GM12892 (cell line): ENCODE data around the gene AACS.
"Not testable (repeated sequence)": the region's sequence is repeated elsewhere in the genome, so short reads cannot be mapped to it uniquely, and the experiment has no call there.

Experiments
- DNase-seq: peaks from one replicate; pipeline ENCODE4 v3.0.0; 2011; ENCODE audit not compliant: insufficient read length
- FAIRE-seq: peaks from 2 replicates; lab custom pipeline; 2011; peaks lifted over from hg19 to GRCh38; lab: Jason Lieb, UNC
- POLR2A ChIP-seq: IDR thresholded peaks from 2 replicates; pipeline ENCODE4 v1.6.1; 2011; ENCODE audit warnings: low read depth, low read length, control low read depth
- POLR2AphosphoS5 ChIP-seq: IDR thresholded peaks from 2 replicates; pipeline ENCODE4 v1.6.1; 2011; ENCODE audit warnings: low read depth, low read length, control low read depth
- TAF1 ChIP-seq: IDR thresholded peaks from 2 replicates; pipeline ENCODE4 v1.6.1; 2011; ENCODE audit warnings: low read depth, mild to moderate bottlenecking, control low read depth, low read length, borderline replicate concordance

AACS gene

DNA sequence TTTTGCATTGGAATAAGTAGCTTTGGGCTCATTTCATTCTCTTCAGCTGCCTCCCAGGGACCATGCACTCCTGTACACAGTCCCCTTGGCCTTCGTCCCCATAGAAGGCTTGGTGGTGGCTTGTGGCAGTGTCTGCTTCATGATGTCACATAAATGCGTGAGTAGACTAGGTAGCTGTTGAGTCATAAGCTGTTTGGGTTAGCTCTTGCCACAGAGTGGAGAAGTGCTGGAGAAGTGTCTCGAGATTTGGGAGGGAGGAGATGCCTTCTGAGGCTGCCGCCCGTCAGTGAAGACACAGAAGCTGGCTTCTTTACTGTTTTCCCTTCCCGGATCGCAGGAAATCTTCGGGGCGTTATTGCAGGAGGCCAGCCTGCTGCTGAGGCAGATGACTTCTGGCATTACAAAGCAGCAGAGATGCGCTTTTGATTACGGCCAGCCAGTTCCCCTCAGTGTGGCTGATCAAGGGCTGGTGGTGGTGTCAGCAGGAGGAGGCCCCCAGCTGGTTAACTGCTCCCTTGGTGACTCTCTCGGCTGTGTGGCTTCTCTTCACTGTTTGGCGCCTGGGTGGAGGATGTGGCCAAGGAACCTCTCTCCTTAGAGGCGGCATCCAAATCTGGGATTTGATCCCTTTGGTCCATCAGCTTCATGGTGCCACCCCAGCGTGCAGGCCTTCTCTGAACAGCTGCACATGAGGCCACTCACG lies 67.6 kb downstream of the AACS start:
- no peak for TF ChIP-seq TAF1
- no peak for TF ChIP-seq POLR2A
- no peak for TF ChIP-seq POLR2AphosphoS5
- no peak for FAIRE-seq
- no peak for DNase-seq

DNA sequence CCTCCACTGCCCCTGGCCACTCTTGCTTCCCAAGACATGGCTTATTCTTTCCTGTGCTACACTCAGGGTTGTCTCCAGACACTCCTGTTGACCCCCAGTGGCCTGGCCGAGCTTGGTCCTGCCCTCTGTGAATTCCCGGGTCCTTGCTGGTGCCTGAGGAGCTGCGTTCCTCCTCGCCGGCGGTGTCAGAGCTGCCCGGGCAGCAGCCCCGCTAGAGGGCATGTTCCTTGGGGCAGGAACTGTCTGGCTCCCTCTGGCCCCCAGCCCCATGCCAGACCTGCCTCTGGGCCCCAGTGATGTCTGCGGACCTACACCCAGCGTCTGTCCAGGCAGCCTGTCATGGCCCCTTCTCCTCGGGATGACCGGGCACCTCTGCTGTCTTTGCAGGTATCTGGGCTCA lies 68.4 kb downstream of the AACS start:
- FAIRE-seq, result no peak
- TF ChIP-seq POLR2A (no peak), TAF1 (no peak), POLR2AphosphoS5 (no peak)
- DNase-seq, result no peak

DNA sequence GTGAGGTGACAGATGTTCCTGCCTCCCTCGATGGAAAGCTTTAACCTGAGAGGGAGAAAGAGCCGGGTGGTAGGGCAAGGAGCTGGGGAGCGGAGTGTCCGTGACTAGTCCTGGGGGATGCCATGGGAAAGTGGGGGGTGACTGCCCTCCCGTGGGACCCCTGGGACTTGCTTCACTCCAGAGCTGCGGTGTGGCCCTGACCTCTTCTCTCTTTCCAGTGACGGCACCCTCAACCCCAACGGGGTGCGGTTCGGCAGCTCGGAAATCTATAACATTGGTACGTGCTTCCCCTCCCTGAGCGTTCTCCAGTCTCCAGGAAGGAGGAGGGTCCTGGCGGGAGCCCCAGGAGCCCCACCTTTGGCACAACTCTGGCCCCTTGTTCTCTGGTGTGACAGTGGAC lies 69.3 kb downstream of the AACS start:
- FAIRE-seq (no peak), DNase-seq (no peak)
- no peak for TF ChIP-seq POLR2A
- no peak for TF ChIP-seq TAF1
- no peak for TF ChIP-seq POLR2AphosphoS5

DNA sequence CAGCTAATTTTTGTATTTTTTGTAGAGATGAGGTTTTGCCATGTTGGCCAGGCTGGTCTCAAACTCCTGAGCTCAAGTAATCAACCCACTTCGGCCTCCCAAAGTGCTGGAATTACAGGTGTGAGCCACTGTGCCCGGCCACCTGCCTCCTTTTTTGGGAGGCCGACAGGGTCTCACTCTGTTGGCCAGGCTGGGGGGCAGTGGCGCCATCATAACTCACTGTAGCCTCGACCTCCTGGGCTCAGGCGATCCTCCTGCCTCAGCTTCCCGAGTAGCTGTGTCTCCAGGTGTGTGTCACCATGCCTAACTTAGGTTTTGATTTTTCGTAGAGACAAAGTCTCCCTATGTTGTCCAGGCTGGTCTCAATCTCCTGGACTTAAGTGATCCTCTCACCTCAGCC lies 70.7 kb downstream of the AACS start:
- FAIRE-seq (no peak), DNase-seq (no peak)
- TF ChIP-seq POLR2AphosphoS5, result no peak
- no peak for TF ChIP-seq POLR2A
- TF ChIP-seq TAF1, result no peak

DNA sequence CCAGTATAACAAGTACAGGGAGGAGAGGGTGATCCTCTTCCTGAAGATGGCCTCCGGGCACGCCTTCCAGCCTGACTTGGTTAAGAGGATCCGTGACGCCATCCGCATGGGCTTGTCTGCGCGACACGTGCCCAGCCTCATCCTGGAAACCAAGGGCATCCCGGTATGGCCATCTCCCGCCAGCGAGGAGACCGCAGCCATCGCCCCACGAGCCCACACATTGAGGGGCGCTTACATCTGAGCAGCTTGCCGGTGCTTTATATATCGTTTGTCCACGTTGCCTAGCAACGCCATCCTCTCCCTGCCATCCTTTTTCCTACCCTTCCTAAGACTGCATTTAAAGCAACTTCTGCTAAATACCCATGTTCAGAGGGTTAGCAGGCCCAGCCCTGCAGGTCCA lies 71.5 kb downstream of the AACS start:
- TF ChIP-seq POLR2AphosphoS5, result no peak
- TF ChIP-seq TAF1, result no peak
- no peak for TF ChIP-seq POLR2A
- FAIRE-seq, result no peak
- no peak for DNase-seq

DNA sequence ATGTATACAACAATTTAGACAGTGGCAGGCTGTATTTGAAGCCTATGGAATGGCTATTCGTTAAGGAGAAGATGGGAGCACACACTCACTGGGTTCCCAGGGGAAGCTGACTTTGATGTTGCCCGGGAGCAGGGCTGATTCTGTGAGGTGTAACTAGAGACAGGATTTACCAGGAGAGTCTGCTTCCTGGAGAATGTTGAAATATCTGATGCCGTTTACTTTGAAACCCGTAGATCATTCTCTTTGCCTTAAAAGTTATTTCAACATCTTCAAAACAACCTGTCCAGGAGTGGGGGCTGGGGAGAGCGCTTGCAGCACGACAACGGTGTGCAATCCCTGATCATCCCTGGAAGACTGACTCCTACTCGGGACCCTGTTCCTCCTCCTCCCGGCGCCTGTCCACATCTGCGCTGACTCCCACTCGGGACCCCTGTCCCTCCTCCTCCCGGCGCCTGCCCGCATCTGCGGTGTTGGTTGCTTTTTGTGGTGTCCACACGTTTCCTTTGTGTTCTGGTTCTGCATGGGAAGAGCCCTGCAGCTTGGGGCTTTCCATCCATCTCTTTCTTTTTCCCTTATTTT lies 72.6 kb downstream of the AACS start:
- no peak for FAIRE-seq
- no peak for TF ChIP-seq TAF1
- no peak for DNase-seq

DNA sequence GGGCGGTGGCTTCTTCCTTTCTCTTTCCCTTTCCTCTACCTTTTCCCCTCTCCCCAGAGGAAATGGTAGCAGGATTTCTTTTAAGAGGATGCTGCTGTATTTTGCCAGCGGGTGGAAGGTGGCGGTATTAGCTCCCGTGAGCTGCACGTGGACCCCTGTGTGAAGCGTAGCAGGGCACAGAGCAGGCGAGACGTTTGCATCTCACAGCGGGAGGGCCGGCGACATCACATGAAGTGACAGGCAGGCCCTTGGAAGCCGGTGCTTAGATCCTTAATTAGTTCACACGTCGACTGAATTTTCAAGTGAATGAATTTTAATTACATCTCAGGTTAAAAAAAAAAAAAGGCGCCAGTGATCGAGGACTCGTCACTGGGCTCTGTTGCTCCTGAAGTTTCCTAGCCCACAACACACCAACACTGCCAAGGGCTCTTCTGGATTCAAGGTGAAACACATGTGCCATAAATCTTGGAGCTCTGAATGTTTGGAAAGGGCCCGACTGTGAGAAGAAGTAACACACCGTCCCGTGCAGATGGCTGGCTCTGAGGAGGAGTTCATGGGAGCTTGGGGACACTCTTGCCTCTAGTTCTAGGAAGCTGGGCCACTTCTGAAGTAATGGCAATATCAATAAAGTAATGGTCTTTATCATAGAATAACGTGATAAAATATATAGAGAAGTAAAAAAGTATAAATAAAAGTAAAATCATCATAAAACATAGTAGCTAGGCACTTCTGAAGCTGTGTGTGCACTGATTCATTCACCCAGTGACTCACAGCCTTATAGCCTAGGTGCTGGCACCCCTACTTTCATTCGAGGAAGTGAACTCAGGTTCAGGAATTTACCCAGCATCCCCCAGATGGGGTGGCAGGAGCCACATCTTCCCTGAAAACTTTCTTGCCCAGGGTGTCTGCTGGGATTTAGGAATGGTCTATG lies 75.3 kb downstream of the AACS start:
- DNase-seq (no peak), FAIRE-seq (no peak)

DNA sequence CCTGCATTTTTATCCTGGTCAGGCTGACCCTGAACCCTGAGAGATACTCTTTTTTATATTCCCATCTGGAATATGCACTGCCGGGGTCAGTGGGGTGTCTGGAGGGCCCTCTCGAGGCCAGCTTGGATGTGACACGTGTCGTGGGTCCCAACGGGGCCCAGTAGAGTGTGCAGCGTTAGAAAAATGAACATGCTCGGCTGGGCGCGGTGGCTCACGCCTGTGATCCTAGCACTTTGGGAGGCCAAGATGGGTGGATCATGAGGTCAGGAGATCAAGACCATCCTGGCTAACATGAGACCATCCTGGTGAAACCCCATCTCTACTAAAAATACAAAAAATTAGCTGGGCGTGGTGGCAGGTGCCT lies 76.0 kb downstream of the AACS start:
- not testable (repeated sequence) for DNase-seq, FAIRE-seq

More for the DNA sequence above, 75.3 kb downstream of the AACS start:
- TF ChIP-seq POLR2AphosphoS5 (no peak), POLR2A (no peak), TAF1 (no peak)

DNA sequence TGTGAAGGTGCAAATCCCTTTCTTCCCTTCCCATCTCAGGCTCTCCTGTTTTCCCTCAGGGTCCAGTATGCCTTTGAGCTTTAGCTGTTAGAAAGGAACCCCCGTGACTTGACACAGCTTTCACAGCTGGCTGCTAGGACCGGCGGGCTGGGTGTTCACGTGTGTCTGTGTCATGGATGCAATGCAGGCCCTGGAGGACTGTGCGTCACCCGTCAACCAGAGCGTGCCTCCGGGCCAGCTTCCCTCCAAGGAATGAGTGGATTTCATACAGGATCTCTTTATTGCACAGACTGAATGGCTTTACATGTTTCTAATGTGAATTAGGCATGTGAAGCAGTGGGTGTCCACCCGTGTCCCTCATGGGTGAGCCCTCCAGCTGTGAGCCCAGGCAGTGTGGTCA lies 77.4 kb downstream of the AACS start:
- TF ChIP-seq POLR2AphosphoS5, result no peak
- TF ChIP-seq POLR2A, result no peak
- no peak for TF ChIP-seq TAF1
- DNase-seq (no peak), FAIRE-seq (no peak)

DNA sequence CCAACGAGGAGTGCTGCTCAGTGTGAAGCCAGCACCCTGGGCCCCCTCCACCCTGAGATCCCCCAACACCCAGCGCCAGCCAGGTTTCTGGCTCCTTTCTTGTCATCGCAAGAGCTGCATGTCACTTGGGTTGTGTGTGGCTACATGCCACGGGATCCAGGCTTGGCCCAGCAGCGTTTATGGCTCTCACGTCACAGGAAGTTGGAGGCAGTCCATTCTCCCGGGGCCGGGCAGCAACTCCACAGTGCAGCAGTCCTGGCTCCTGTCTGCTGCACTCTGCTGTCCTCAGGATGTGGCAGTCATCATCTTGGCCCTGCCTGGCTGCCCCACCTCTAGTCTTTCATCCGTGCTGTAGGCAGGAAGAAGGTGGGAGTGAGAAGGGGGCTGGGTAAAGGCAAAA lies 78.3 kb downstream of the AACS start:
- FAIRE-seq (no peak), DNase-seq (no peak)
- TF ChIP-seq POLR2AphosphoS5 (no peak), POLR2A (no peak), TAF1 (no peak)

DNA sequence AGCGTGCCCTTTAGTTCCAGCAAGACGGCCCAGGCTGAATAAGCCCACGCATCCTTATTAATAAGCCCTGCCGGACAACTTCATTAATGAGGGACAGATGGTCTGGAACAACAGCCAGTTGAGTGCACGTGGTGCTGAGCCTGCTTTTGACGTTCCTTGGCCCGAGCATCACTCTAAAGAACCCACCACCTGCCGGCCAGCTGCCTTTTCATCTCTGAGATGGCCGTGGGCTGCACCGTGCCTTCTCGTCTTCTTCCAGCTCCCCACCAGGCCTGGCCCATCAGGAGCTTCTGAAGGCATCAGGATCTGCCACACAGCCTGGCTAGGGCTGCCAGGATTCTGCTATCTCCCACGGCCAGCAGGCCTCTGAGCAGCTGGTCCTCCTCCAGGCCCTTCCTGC lies 80.0 kb downstream of the AACS start:
- FAIRE-seq (no peak), DNase-seq (no peak)
- no peak for TF ChIP-seq TAF1
- no peak for TF ChIP-seq POLR2A
- TF ChIP-seq POLR2AphosphoS5, result no peak

DNA sequence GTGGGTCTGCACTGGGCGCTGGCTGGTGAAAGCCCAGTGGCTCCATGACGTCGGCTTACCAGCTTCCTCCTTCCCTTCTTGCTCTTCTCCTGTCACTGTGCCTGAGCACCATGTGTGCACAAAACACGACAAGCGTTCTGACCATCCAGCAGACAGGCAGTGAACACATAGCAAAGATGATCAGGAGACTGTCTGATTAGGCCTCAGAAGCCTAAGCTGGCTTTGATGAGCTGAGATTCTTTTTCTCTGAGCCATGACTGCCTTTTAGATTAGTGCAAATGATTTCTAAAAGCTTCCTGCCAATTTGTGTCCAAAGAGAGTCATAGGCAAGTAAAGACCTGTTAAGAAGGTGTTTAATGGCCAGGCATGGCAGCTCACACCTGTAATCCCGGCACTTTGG lies 83.1 kb downstream of the AACS start:
- no peak for TF ChIP-seq POLR2AphosphoS5
- TF ChIP-seq TAF1, result no peak
- TF ChIP-seq POLR2A, result no peak
- FAIRE-seq (peak; percentile 74), DNase-seq (no peak)
